CD4-positive, alpha-beta T cell treated with Interleukin-21 for 1 hour (primary cell): ENCODE data around the gene MYO18A.
"Not testable (repeated sequence)": the region's sequence is repeated elsewhere in the genome, so short reads cannot be mapped to it uniquely, and the experiment has no call there.

Experiments used
- DNase-seq: peaks from one replicate; pipeline ENCODE4 v3.0.0-alpha.2; 2020

Gene MYO18A

DNA sequence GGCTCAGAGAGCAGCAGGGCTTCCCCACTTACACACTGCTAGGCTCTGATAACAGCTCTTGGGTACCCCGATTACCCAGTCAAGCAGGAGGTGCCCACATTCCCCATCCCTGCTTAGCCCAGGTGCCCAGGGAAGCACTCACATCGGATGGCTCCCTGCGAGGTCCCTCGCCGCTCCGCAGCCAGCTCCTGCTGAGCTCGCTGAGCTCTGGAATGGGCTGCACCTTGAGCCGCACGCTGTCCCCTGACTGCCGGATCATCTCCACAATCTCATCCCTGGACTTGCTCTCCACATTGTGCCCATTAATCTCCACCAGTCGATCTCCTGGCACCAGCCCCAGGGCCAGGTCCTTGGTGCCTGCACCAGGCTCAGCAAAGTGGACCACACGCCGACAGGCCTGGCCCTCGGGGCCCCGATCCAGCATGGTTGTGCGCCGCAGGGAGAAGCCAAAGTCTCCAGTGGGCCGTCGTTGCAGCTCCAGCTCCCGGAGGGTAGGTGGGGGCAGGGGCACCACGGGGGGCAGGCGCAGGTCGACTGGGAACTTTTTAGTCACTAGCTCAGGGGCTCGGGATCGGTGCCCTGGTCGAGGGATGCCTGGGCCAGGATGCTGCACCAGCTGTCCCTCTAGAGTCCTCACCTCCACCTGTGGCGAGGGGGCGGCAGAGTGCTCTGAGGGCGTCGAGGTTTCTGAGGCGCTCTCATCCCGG lies 14.2 kb downstream of the MYO18A start:
- DNase-seq: no peak

DNA sequence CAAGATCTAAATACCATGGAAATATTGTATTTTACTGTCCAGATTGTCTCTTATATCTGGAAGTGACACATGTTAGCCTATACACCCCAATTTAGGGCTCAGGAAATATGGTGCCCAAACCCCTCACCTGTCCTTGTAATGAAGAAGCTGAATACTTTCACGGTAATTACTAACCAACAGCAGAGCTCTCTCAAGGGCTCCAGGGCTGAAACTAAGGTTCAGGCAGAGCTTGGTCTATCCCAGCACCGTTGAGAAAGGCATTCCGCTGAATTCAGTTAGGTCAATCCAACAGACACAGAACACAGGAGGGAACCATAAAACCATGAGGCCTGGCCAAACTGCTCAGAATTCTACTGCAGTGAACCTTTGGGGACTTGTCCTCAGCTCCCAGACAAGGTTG lies 14.9 kb downstream of the MYO18A start:
- no peak for DNase-seq

DNA sequence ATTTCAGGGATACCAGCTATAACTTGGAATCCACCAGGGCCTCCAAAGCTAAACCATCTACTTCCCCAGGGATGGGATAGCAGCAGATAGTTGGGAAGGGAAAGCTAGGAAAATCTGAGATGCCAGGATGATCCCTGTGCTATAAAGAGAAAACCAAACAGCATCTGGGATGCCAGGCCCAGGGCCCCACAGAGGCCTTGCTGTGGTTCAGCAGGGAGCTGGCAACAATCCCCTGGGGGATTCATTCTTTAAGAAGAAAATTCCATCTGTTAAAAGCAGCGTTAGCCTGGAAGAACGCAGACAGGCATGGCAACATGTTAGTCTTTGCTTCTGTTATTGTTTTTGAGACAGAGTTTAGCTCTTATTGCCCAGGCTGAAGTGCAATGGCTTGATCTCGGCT lies 16.6 kb downstream of the MYO18A start:
- DNase-seq: no peak

GRCh38 chr17:29162909-29163341 lies 17.3 kb downstream of the MYO18A start:
- no peak for DNase-seq

- no peak for DNase-seq
These were observed 17.9 kb downstream of the MYO18A start for GRCh38 chr17:29162082-29162908.

GRCh38 chr17:29160253-29160652 lies 19.9 kb downstream of the MYO18A start:
- DNase-seq: no peak

GRCh38 chr17:29159306-29159860 lies 20.8 kb downstream of the MYO18A start:
- DNase-seq: no peak

- DNase-seq: no peak
These were observed 21.5 kb downstream of the MYO18A start for GRCh38 chr17:29158488-29159275.

DNA sequence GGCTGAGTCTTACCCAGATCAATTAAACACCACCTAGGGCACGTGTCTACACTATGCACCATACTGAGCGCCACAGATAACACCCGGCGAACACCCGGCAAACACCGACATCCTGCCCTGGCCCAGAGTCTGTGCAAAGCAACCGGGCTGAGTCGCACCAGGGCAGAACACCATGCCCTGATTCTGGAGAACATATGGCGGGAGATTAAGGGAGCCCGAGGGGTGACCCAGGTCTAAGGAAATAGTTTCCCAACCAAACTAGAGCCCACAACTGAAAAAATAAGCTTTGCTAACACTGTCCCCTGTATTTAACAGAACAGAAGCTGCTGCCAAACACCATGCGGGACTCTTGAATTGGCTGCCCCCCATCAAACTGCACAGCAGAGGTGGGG lies 22.1 kb downstream of the MYO18A start:
- DNase-seq: no peak

DNA sequence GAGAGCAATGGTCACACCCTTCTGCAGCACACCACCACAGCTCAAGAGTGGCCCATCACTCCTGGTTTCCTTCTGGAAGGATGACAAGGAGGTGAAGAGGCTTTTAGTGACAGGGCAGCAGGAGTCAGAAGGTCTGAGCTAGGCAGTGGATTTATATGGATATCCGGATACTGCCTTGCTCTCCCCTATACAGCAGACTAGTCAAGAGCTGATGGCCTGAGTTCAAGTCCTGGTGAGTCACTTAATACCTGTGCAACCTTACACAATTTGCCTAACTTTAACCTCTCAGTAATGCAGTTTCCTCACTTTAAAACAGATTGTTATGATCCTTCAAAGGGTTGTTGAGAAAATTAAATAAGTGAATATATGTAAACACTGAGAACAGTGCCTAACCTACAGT lies 22.9 kb downstream of the MYO18A start:
- DNase-seq: no peak

- no peak for DNase-seq
These were observed 23.4 kb downstream of the MYO18A start for GRCh38 chr17:29156781-29157180.

GRCh38 chr17:29155966-29156338 lies 24.2 kb downstream of the MYO18A start:
- DNase-seq: no peak

GRCh38 chr17:29155227-29155965 lies 24.8 kb downstream of the MYO18A start:
- DNase-seq: peak; percentile 50

- DNase-seq: no peak
These were observed 25.5 kb downstream of the MYO18A start for GRCh38 chr17:29154516-29155226.

- no peak for DNase-seq
These were observed 28.6 kb downstream of the MYO18A start for GRCh38 chr17:29151567-29151966.

DNA sequence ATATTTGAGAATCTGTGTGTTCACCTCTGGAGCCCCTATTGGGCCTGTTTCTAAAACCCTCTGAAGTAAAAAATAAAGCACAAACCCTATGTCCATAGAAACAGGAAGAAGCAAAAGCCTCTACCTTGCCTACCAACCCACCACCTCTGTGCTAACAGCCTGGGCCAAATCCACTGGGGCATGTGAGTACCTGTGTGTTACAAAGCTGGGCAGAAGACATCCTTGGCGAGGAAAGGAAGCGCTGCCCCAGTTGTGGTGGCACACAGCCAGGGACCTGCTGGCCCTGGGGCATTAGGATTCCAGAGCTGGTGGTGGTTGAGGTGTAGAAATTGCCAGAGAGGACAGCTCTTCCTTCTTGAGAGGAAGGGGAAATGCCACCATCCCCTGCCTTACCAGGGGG lies 30.0 kb downstream of the MYO18A start:
- no peak for DNase-seq

GRCh38 chr17:29149431-29150064 lies 30.6 kb downstream of the MYO18A start:
- DNase-seq: no peak

GRCh38 chr17:29148790-29149430 lies 31.3 kb downstream of the MYO18A start:
- peak; percentile 93 for DNase-seq

DNA sequence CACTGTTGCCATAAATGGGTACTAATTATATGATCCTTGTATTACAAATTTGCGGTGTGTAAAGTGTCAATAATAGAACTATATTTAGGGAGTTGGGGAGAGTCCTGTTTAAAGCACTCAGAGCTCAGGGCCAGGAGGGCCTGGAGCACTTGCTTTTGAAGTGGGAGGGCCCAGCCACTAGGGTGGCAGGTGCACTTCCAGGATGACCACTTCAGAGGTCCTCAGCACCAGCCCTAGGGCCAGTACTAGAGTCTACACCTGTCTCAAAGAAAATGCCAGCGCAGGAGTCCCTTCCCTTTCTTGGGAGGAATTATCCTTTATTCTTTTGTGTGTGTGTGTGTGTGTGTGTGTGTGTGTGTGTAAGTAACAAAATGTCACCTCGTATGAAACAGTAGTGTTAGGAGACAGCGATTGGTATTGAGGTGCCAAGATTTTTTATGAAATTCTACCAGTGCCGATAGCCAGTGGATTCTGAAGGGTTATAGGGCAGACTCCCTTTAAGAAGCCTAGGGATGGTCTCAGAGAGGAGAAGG lies 31.9 kb downstream of the MYO18A start:
- no peak for DNase-seq

DNA sequence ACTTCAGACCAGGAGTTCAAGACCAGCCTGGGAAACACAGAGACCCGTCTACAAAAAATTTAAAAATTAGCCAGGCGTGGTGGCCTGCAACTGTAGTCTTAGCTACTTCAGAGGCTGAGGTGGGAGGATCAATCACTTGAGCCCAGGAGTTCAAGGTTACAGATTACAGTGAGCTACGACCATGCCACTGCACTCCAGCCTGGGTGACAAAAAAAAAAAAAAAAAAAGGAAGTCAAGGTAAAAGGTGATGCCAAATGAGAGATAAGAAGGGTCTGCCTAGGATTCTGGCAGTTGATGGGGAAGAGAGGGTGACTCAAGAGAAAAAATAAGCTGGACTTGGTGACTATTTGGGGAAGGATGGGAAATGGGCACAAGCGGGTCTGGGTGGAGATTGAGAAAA lies 32.5 kb downstream of the MYO18A start:
- no peak for DNase-seq

GRCh38 chr17:29147228-29147627 lies 33.0 kb downstream of the MYO18A start:
- DNase-seq: not testable (repeated sequence)
